Effector memory CD8-positive, alpha-beta T cell (primary cell): ENCODE results near the gene CPLANE1.
"Not testable (repeated sequence)": the region's sequence is repeated elsewhere in the genome, so short reads cannot be mapped to it uniquely, and the experiment has no call there.

Experiments used
- ATAC-seq: fragments of 150-1000 bp; cut with Tn5 transposase; replicated peaks from 2 replicates; pipeline ENCODE4 v1.10.0; 2021; ENCODE audit warnings: mild to moderate bottlenecking, moderate library complexity
- DNase-seq, 3 experiments: peaks; one replicate each; pipeline ENCODE4 v3.0.0; 2021
- H3K27ac Mint-ChIP-seq, 2 donors: one replicate each; pipeline ENCODE4 v1.8.0; 2022; ENCODE audit warnings: mild to moderate bottlenecking in 2 of 2, mixed read lengths in 2 of 2, moderate library complexity in 2 of 2
- H3K27me3 Mint-ChIP-seq, 2 donors: one replicate each; pipeline ENCODE4 v1.8.0; 2022; ENCODE audit warnings: mixed read lengths in 2 of 2
- H3K36me3 Mint-ChIP-seq: one replicate; pipeline ENCODE4 v1.8.0; 2022; ENCODE audit warnings: mild to moderate bottlenecking, moderate library complexity, mixed read lengths; ENCODE audit not compliant: insufficient read depth
- H3K4me1 Mint-ChIP-seq, 2 donors: one replicate each; pipeline ENCODE4 v1.8.0; 2022; ENCODE audit warnings: low read depth in 2 of 2, mixed read lengths in 2 of 2
- H3K4me3 Mint-ChIP-seq, 2 donors: one replicate each; pipeline ENCODE4 v1.8.0; 2022; ENCODE audit warnings: mild to moderate bottlenecking in 2 of 2, mixed read lengths in 2 of 2, moderate library complexity in 2 of 2
- H3K9me3 Mint-ChIP-seq, 2 donors: one replicate each; pipeline ENCODE4 v1.8.0; 2022; ENCODE audit warnings: mixed read lengths in 2 of 2
- total RNA-seq, 9 experiments: gene quantifications; one replicate each; lab custom pipeline; 2026; lab: John Stamatoyannopoulos, UW

The CPLANE1 gene
- 12.1 to 90.4 (median 35.5) reads per million in 9 experiments for total RNA-seq

DNA sequence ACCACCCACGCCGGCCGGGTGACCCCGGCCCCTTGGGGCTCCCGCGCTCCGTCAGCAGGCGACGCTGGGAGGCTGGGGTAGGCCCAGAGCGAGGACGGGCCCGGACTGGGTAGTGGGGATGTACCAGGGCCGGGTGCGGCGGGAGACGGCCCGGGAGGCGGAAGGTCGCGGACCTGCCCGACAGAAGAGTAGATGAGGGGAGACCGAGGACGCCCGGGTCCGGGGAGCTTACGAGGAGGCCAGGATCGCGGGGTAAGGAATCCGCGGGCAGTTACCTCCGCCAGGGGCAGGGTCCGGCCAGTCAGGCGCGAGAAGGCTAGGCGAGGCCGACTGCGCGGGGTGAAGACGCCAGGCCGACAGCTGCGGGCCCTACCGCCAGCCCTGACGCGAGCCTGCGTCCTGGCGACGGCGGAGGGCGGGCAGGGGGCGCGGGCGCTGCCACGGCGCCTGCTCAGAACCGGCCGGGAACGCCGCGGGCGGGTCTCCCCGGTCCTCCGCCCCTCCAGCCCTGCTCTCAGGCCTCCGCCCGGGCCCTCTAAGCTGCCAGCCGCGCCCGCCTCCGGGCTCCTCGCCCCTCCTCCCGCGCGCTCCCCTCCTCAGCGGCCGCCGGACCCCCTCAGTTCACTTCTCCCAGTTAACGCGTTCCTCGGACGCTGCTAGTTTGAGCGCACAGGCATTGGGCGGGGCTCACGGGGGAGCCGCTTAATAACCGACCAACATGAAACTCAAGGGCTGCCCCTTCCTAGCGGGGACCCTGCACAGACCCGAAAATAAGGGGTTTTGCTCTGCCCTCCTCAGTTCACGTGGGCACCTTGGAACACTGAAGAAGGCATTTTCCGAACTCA, at the start of gene CPLANE1:
Gene CPLANE1, minus strand, starts transcription at position 407 of the 845 bp plus-strand sequence. CDS start 1,678 bp downstream, outside the sequence.
- peaks cover 6 to 12% of the 10 kb centered on the region in 2 donors for H3K4me1 Mint-ChIP-seq
- no peaks in the 10 kb centered on the region for H3K27me3 Mint-ChIP-seq
- H3K27ac Mint-ChIP-seq, result peak within 1 kb of the TSS; percentile 97
- DNase-seq, result peak; percentile 41 to 53 (median 49)
- no peaks in the 10 kb centered on the region for H3K9me3 Mint-ChIP-seq
- H3K36me3 Mint-ChIP-seq, result no peaks in the 10 kb centered on the region
- peak; percentile 83 for ATAC-seq
- peak within 1 kb of the TSS; percentile 90 to 92 for H3K4me3 Mint-ChIP-seq

DNA sequence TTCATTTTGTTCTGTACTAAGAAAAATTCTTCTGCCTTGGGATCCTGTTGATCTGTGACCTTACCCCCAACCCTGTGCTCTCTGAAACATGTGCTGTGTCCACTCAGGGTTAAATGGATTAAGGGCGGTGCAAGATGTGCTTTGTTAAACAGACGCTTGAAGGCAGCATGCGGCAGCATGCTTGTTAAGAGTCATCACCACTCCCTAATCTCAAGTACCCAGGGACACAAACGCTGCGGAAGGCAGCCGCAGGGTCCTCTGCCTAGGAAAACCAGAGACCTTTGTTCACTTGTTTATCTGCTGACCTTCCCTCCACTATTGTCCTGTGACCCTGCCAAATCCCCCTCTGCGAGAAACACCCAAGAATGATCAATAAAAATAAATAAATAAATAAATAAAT, 47.1 kb upstream of the CPLANE1 start:
- peaks cover 69% of the 10 kb centered on the region for H3K36me3 Mint-ChIP-seq
- H3K27me3 Mint-ChIP-seq, H3K9me3 Mint-ChIP-seq, H3K4me1 Mint-ChIP-seq, H3K4me3 Mint-ChIP-seq, ATAC-seq, DNase-seq, H3K27ac Mint-ChIP-seq: not testable (repeated sequence)

DNA sequence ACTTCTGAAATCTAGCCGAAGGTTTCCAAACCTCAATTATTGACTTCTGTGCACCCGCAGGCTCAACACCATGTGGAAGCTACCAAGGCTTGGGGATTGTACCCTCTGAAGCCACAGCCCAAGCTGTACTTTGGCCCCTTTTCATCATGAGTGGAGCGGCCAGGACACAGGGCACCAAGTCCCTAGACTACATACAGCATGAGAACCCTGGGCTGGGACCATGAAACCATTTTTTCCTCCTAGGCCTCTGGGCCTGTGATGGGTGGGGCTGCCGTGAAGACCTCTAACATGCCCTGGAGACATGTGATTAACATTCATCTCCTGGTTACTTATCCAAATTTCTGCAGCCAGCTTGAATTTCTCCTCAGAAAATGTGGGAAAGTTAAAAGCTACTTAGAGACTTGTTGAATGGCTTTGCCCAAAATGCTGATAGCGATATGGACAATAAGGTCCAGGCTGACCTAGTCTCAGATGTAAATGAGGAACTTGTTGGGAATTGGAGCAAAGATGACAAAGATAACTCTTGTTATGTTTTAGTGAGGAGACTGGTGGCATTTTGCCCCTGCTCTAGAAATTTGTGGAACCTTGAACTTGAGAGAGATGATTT, 34.1 kb upstream of the CPLANE1 start:
- DNase-seq, result no peak
- Mint-ChIP-seq H3K36me3 (peaks cover 2% of the 10 kb centered on the region), H3K4me3 (no peak overlapping the region), H3K27me3 (peaks cover 0 to 5% of the 10 kb centered on the region in 2 donors), H3K4me1 (no peaks in the 10 kb centered on the region), H3K9me3 (peaks cover 2 to 7% of the 10 kb centered on the region in 2 donors), H3K27ac (no peak overlapping the region)
- no peak for ATAC-seq

DNA sequence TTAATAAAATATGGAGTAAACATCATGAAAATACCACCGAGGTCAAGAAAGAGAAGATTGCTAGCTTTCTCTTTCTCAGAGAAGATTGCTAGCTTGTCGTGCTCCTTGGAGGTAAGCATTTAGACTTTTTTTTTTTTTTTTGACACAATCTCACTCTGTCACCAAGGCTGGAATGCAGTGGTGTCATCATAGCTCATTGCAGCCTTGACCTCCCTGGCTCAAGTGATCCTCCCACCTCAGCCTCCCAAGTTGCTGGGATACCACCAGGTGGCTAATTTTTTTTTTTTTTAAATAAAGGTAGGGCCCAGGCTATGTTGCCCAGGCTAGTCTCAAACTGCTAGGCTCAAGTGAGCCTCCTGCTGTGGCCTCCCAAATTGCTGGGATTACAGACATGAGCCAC, 26.3 kb upstream of the CPLANE1 start:
- H3K9me3 Mint-ChIP-seq, result peaks cover 2 to 4% of the 10 kb centered on the region in 2 donors
- no peaks in the 10 kb centered on the region for H3K27me3 Mint-ChIP-seq
- no peak for ATAC-seq
- no peak overlapping the region for H3K27ac Mint-ChIP-seq
- no peaks in the 10 kb centered on the region for H3K4me1 Mint-ChIP-seq
- no peaks in the 10 kb centered on the region for H3K36me3 Mint-ChIP-seq
- H3K4me3 Mint-ChIP-seq, result no peak overlapping the region
- no peak for DNase-seq

DNA sequence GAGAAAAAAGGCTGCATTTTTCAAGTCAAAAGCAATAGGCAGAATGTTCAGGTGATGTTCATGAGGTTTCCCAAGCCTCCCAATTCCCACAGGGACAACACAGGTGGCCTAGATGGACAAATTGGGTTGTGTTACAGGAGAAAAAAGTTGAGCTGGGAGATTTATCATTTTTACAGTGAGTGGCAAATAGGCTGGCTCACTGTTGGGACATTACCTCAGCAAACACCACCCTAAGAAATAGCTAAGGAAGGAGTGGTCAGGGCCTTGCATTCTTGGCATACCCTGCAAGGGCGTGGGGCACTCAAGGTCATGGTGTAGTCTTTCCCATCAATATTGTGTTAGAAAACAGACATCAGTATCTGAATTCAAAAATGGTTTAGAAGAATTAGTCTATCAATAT, 23.3 kb upstream of the CPLANE1 start:
- H3K9me3 Mint-ChIP-seq, result peaks cover 0 to 9% of the 10 kb centered on the region in 2 donors
- H3K27me3 Mint-ChIP-seq, result no peaks in the 10 kb centered on the region
- H3K27ac Mint-ChIP-seq, result no peak overlapping the region
- H3K36me3 Mint-ChIP-seq, result no peaks in the 10 kb centered on the region
- ATAC-seq (no peak), DNase-seq (no peak)
- H3K4me3 Mint-ChIP-seq, result no peak overlapping the region
- H3K4me1 Mint-ChIP-seq, result no peaks in the 10 kb centered on the region

DNA sequence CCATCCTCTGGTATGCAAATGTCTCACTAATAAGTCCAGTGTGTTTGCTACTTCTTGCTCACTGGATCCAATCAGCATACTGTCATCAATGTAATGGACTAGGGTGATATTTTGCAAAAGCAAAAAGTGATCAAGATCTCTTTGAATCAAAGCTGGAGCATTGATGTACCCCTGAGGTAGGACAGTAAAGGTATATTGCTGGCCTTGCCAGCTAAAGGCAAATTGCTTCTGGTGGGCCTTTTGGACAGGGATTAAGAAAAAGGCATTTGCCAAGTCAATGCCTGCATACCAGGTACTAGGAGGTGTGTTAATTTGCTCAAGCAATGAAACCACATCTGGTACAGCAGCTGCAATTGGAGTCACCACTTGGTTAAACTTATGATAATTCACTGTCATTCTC, 18.9 kb upstream of the CPLANE1 start:
- H3K27ac Mint-ChIP-seq, DNase-seq, H3K4me3 Mint-ChIP-seq, H3K27me3 Mint-ChIP-seq, H3K4me1 Mint-ChIP-seq, H3K9me3 Mint-ChIP-seq, ATAC-seq, H3K36me3 Mint-ChIP-seq: not testable (repeated sequence)

DNA sequence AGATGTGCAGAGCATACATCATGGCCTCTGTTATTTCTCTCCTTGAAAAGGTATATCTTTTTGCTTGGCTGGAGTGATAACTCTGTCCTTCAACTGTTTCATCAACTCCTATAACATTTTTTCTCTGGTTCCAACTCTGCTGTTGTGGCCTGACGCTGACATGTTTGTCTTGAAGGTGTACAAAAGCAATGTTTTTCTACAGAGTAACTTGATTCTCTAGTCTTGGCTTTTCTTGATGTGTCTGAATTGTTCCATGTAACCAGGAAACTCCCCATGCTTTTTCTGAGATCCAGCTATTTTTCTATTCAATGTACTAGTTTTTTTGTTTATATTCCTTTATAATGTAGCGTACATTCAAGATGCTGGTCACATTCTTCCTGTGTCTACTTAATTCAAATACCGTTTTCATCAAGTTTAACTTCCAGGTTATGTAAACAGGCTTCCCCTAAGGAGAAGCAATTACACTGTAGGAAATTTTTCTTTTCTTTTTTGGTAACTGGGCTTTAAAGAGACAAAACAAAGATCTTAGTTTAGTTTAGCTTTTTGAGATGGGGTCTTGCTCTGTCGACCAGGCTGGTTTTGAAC, 6.7 kb upstream of the CPLANE1 start:
- Mint-ChIP-seq H3K36me3 (no peaks in the 10 kb centered on the region), H3K27ac (no peak overlapping the region), H3K27me3 (no peaks in the 10 kb centered on the region), H3K4me1 (no peaks in the 10 kb centered on the region), H3K4me3 (no peak overlapping the region), H3K9me3 (no peaks in the 10 kb centered on the region)
- DNase-seq, result no peak
- ATAC-seq, result no peak

DNA sequence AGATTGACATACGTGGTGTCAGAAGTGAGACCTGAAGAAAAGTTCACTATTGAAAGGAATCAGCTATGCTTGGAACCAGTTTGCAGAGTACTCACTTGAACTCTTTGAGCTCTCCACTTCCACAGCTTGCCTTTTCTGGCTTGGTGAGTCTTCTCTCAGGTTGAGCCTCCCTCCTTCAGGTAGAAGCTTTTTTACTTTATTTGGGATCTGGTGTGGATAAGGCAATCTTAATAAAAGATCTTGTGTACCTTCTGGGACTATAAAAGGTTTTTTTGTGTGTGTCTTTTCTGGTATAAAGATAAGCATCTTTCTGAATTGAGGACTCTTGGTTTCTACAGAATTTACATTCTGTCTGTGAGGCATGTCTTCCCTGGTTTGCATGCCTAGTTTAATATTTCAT, 5.4 kb upstream of the CPLANE1 start:
- ATAC-seq, result no peak
- Mint-ChIP-seq H3K27me3 (no peaks in the 10 kb centered on the region), H3K4me1 (peaks cover 4 to 6% of the 10 kb centered on the region in 2 donors), H3K36me3 (no peaks in the 10 kb centered on the region), H3K4me3 (no peak overlapping the region), H3K27ac (no peak overlapping the region), H3K9me3 (no peaks in the 10 kb centered on the region)
- DNase-seq, result no peak

DNA sequence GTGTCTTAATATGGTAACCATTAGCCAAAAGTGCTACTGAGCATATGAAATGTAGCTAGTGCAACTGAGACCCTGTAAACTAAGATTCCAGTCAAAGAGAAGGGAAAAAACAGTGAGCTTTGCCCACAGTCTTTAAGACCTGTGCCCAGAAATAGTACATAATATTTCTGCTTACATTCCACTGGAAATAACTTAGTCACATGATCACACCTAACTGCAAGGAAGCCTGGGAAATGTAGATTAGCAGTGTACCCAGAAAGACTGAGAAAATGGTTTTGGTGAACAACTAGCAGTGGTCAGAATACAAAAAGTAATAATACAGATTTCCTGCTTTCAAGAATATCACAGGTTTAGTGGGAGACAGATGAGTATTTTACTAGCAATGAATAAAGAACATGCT, 2.5 kb upstream of the CPLANE1 start:
- Mint-ChIP-seq H3K27ac (peak overlapping the region in 1 of 2 donors; percentile 9), H3K4me1 (peaks cover 6 to 12% of the 10 kb centered on the region in 2 donors), H3K36me3 (no peaks in the 10 kb centered on the region), H3K27me3 (no peaks in the 10 kb centered on the region), H3K9me3 (no peaks in the 10 kb centered on the region), H3K4me3 (no peak overlapping the region)
- DNase-seq (no peak), ATAC-seq (no peak)

DNA sequence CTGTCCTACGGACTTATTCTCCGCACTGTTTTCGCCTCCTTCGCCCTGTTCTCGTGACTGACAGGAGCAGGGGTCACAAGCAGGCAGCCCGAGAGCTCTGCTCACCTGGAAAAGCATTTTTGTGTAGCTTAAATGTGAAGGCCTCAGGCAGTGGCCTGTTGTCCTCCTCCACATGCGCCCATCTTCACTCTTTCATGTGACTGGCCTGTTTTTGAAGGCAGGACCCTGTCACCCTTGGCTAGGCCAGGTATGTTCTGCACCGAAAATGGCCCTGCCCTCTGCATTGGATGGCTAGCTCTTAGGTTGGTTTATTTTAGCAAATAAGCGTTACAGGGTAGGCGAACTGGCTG, 614 bp upstream of the CPLANE1 start:
- Mint-ChIP-seq H3K27me3 (no peaks in the 10 kb centered on the region), H3K4me1 (peaks cover 6 to 12% of the 10 kb centered on the region in 2 donors), H3K4me3 (peak overlapping the region; percentile 90 to 92), H3K36me3 (no peaks in the 10 kb centered on the region), H3K9me3 (no peaks in the 10 kb centered on the region), H3K27ac (peak overlapping the region; percentile 97)
- no peak for ATAC-seq
- DNase-seq, result no peak

DNA sequence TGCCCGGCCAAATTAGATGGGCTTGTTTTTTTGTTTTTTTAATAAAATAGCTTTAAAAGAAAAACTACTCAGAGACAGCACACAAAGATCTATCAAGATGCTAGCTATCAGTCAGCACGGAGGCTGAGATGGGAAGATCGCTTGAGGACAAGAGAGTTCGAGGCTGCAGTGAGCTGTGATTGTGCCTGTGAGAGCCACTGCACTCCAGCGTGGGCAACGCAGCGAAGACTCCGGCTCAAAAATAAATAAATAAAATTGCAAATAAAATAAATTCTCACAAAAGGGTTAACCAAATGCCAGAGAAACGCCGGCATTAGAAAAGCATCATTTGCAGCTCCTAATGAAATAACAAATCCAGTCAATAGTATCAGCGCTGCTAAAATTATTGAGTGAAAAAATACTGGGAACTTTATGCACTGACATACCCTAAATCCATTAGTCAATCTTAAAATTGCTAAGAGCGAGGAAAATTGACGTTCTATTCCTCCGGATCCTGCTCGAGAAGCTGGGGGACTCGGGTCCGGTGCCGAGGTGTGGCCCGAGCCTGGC, 681 bp downstream of the CPLANE1 start:
- no peaks in the 10 kb centered on the region for H3K9me3 Mint-ChIP-seq
- H3K27me3 Mint-ChIP-seq, result no peaks in the 10 kb centered on the region
- H3K4me1 Mint-ChIP-seq, result peaks cover 6 to 12% of the 10 kb centered on the region in 2 donors
- H3K4me3 Mint-ChIP-seq, result peak overlapping the region; percentile 90 to 92
- H3K27ac Mint-ChIP-seq, result peak overlapping the region; percentile 97
- no peak for ATAC-seq
- no peak for DNase-seq
- no peaks in the 10 kb centered on the region for H3K36me3 Mint-ChIP-seq

DNA sequence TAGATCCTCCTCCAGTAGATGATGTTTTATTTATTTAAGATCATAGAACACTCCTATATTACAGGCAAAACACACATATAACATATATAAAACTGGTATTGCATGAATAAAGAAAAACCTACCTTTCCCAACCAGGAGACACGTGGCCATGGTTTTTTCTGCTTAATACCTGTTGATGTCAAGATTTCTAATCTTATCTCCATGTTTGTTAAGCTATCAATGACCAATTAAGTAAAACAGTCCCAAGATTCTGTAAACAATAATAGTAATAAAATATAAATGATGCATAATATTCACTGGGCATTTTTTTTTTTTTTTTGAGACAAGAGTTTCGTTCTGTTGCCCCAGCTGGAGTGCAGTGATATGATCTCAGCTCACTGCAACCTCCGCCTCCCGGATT, 1.7 kb downstream of the CPLANE1 start:
- DNase-seq, result no peak
- Mint-ChIP-seq H3K27ac (peak overlapping the region; percentile 97), H3K27me3 (no peaks in the 10 kb centered on the region), H3K36me3 (peaks cover 3% of the 10 kb centered on the region), H3K4me3 (peak overlapping the region; percentile 90 to 92), H3K9me3 (no peaks in the 10 kb centered on the region), H3K4me1 (peaks cover 6 to 12% of the 10 kb centered on the region in 2 donors)
- no peak for ATAC-seq

DNA sequence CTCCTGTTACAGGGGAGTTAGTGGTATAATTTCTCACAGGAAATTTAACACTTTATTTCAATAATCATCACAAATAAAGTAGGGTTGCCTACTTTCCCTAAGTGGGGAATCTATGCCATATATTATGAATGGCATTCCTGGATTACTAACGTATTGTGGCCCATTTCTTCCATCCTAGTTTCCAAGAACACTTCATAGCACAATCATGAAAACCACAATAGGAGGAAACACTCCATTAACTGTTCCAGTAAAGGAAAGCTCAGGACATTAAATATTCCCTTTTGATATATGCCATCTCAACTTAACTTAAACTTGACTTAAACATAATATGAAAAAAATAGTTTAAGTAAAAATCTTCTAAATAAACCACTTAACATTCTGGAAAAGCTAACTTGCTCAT, 2.1 kb downstream of the CPLANE1 start:
- DNase-seq (no peak), ATAC-seq (no peak)
- H3K27ac Mint-ChIP-seq, result no peak overlapping the region
- H3K27me3 Mint-ChIP-seq, result no peaks in the 10 kb centered on the region
- H3K36me3 Mint-ChIP-seq, result peaks cover 5% of the 10 kb centered on the region
- H3K4me3 Mint-ChIP-seq, result peak overlapping the region in 1 of 2 donors; percentile 90
- H3K4me1 Mint-ChIP-seq, result peaks cover 6 to 12% of the 10 kb centered on the region in 2 donors
- no peaks in the 10 kb centered on the region for H3K9me3 Mint-ChIP-seq
